H1 (cell line): ENCODE data around the gene CEP250. TPM values are rescaled to one million over a fixed set of nuclear protein-coding genes. Genes with fewer than 3 reads are reported as not detected.

Source experiments
- polyA plus RNA-seq, 7 experiments: library from polyadenylated mRNA; depleted of rRNA in 3 of 7; stranded (reverse) in 5 of 7; unstranded in 2 of 7; fragments of >200 nt in 5 of 7; fragments of 200-250 nt in 2 of 7; gene quantifications; 1 replicate in 5 of 7; 2 replicates in 1 of 7; 4 replicates in 1 of 7; pipeline versions ENCODE4 v1.2.1 to v1.2.3, GENCODE V29; 2011 to 2013; ENCODE audit warnings: missing spikeins in 2 of 7, mixed read lengths in 2 of 7
- total RNA-seq: library from RNA; stranded (reverse); fragmentation: NEBNext Ultra II Directional; extraction: Animal tissue kit (Norgen Biotek cat#: 25700); gene quantifications from 2 replicates; pipeline ENCODE4 v1.2.1, GENCODE V29; 2021
- TF ChIP-seq, protein P1 (sequence below): IDR thresholded peaks from 2 replicates; pipeline ENCODE4 v1.6.1; 2011; ENCODE audit warnings: low read length, improper control_type of control experiment

CEP250 gene
- total and polyA plus RNA-seq, 2 of the 8 experiments (the other 6 are each of a cell fraction or from before 2014, with no cell fraction given) = 2.6 to 33.7 TPM

DNA sequence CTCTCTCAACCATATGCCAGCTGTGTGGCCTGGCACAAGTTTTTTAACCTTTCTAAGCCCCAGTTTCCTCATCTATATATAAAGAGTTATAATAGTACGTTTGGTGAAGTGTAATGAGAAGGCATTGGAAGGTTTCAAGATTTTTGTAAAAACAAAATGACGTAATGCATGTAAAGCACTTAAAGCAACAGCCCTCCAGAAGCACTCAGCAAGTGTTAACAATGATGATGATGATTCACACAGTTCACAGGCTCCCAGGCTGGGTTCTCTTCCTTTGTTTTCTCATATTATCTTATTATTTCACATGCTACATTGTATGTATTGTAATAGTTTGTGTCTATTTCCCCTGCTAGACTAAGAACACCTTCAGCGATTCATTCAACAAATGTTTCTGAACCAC lies 6.2 kb downstream of the CEP250 start (continued):
- TF ChIP-seq, protein P1, sequence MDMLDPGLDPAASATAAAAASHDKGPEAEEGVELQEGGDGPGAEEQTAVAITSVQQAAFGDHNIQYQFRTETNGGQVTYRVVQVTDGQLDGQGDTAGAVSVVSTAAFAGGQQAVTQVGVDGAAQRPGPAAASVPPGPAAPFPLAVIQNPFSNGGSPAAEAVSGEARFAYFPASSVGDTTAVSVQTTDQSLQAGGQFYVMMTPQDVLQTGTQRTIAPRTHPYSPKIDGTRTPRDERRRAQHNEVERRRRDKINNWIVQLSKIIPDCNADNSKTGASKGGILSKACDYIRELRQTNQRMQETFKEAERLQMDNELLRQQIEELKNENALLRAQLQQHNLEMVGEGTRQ = no peak
- TF ChIP-seq, all 59 proteins: peak for 0
